OCI-LY1 (cell line): Measurements from ENCODE around the gene CCNE1.

Experiments used
- CTCF ChIP-seq: fragments of 200-600 bp; sonication (generic), shearing (Covaris generic); IDR thresholded peaks from 2 replicates; pipeline ENCODE4 v1.5.1; 2017; ENCODE audit warnings: mild to moderate bottlenecking, antibody characterized with exemption, low read length, moderate library complexity, mixed read lengths
- EZH2 ChIP-seq: fragments of 200-600 bp; sonication (generic), shearing (Covaris generic); IDR thresholded peaks from 2 replicates; pipeline ENCODE4 v1.8.0; 2017; ENCODE audit warnings: borderline replicate concordance, mixed run types, mild to moderate bottlenecking, antibody characterized with exemption, low read length, moderate library complexity, mixed read lengths

GRCh38 chr19:29773141-29773540 is 38.6 kb upstream of the CCNE1 start:
- no peak for TF ChIP-seq CTCF
- TF ChIP-seq EZH2: no peak
